Measurements from ENCODE around the gene P2RY11.

The P2RY11 gene

GRCh38 chr19:10093295-10094186 is 18.0 kb upstream of the P2RY11 start:
- DNase-seq = no peak

GRCh38 chr19:10095622-10095947 is 15.9 kb upstream of the P2RY11 start:
- no peak for DNase-seq

- peak; percentile 79 for DNase-seq
Observed at GRCh38 chr19:10095948-10096614, 15.4 kb upstream of the P2RY11 start.

- DNase-seq = no peak
Observed at GRCh38 chr19:10096615-10096963, 14.9 kb upstream of the P2RY11 start.

GRCh38 chr19:10100163-10100785 is 11.2 kb upstream of the P2RY11 start:
- no peak for DNase-seq

- DNase-seq = no peak
Observed at GRCh38 chr19:10102787-10103236, 8.7 kb upstream of the P2RY11 start.

DNA sequence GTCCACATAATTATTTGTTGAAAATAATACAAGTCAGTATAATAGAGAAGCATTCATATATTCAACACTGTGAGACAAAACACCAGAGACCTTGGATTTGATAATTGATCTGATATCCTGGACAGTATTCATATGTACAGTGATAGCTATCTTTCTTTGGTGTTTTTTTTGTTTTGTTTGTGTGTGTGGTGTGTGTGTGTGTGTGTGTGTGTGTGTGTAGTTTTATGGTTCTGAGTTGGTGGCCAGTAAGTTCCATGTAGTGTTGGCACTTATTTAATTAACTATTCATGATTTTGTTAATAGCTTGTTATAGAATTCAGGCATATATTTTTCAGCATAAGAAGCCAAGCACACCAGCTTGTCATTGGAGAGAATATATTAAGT is 7.4 kb upstream of the P2RY11 start:
- DNase-seq = no peak

GRCh38 chr19:10104665-10105508 is 6.6 kb upstream of the P2RY11 start:
- DNase-seq = no peak

- no peak for DNase-seq
Observed at GRCh38 chr19:10105509-10106099, 5.9 kb upstream of the P2RY11 start.

- DNase-seq = peak; percentile 98
Observed at GRCh38 chr19:10106100-10106936, 5.2 kb upstream of the P2RY11 start, which contains the start of gene PPAN. Gene PPAN (plus strand): TSS chr19:10106362. CDS start chr19:10106395, 33 bp downstream.

DNA sequence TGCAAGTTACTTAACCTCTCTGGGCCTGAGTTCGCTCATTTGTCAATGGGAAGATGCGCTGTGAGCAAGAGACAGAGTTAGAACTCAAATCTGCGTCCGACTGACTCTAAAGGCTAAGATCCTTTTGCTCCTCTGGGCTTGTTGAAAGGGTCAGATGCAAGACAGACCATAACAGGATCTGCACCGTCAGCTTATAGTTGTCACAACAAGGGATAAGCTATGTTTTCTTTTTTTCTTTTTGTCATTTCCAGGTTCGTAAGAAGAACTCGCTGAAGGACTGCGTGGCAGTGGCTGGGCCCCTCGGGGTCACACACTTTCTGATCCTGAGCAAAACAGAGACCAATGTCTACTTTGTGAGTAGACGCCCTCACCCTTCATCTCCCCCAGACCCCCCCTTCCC is 4.2 kb upstream of the P2RY11 start:
- no peak for DNase-seq

DNA sequence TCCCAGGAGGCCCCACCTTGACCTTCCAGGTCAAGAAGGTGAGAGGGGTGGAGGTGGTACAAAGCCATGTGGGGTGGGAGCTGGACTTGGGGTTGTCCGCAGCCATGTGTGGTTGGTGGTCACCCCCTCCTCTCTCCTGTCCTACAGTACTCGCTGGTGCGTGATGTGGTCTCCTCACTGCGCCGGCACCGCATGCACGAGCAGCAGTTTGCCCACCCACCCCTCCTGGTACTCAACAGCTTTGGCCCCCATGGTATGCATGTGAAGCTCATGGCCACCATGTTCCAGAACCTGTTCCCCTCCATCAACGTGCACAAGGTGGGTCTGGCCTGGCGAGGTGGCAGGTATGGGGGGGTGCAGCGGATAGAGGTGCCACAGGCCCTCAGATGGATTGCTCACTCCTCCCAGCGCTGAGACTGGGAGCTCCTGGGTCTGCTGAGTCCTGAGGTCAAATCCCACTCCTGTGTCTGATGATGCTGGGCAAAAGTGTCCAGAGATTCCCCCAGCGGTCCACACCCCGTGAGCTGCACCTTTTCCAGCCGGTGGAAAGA is 3.6 kb upstream of the P2RY11 start:
- no peak for DNase-seq

DNA sequence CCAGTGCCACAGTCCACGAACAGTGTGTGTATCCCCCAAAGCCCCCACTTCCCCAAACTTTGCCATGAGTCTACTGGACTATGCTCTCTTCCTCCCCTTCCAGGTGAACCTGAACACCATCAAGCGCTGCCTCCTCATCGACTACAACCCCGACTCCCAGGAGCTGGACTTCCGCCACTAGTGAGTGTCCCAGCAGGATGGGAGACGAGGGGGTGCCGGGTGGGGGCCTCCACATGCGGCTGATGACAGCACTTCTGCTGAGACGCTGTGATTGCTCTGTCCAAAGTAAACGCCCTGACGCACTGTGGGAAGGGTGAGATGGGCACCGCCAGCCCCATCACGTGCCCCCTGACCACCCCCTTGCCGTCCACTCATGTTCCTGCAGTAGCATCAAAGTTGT is 2.0 kb upstream of the P2RY11 start:
- no peak for DNase-seq

DNA sequence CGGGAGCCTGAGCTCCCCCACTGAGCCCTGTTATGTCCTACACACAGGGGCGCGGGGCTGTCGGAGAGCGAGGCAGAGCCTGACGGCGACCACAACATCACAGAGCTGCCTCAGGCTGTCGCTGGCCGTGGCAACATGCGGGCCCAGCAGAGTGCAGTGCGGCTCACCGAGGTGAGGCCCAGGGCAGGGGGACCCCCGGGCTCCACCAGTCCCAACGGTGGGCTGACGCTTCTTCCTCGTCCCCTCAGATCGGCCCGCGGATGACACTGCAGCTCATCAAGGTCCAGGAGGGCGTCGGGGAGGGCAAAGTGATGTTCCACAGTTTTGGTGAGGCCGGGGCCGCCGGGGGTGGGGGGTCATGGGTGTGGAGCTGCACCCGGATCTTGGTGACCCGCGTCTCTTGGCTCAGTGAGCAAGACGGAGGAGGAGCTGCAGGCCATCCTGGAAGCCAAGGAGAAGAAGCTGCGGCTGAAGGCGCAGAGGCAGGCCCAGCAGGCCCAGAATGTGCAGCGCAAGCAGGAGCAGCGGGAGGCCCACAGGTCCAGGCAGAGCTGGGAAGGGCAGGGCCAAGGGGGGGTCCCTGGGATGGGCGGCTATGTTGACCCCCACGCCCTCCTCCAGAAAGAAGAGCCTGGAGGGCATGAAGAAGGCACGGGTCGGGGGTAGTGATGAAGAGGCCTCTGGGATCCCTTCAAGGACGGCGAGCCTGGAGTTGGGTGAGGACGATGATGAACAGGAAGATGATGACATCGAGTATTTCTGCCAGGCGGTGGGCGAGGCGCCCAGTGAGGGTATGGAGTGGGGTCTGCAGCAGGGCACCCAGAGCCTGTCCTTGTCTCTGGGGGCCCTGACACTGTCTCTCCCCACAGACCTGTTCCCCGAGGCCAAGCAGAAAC is 1.2 kb upstream of the P2RY11 start:
- DNase-seq = no peak

DNA sequence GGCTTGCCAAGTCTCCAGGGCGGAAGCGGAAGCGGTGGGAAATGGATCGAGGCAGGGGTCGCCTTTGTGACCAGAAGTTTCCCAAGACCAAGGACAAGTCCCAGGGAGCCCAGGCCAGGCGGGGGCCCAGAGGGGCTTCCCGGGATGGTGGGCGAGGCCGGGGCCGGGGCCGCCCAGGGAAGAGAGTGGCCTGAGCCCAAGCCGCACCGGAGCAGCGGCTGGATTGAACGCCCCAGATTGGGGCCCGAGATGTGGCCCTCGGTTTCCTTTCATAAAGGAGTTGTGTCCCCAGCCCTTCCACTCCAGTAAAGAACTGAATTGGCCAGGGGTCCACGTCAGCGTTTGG is 548 bp upstream of the P2RY11 start:
- DNase-seq = no peak

GRCh38 chr19:10112037-10112761 is 706 bp downstream of the P2RY11 start:
- DNase-seq = peak; percentile 9

GRCh38 chr19:10112895-10113591 is 1.6 kb downstream of the P2RY11 start:
- DNase-seq = peak; percentile 71

DNA sequence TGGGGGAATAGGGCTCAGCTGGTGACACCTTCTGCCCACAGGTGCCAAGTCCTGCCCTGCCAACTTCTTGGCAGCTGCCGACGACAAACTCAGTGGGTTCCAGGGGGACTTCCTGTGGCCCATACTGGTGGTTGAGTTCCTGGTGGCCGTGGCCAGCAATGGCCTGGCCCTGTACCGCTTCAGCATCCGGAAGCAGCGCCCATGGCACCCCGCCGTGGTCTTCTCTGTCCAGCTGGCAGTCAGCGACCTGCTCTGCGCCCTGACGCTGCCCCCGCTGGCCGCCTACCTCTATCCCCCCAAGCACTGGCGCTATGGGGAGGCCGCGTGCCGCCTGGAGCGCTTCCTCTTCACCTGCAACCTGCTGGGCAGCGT is 2.1 kb downstream of the P2RY11 start:
- no peak for DNase-seq
